ENCODE results near the gene MIER3. TPM values are rescaled to one million over a fixed set of nuclear protein-coding genes. Genes with fewer than 3 reads are reported as not detected.
"Not testable (repeated sequence)": the region's sequence is repeated elsewhere in the genome, so short reads cannot be mapped to it uniquely, and the experiment has no call there.

MIER3 gene
- total RNA-seq, 1 donor from 2014 or later: 43.1 TPM

- H3K27ac Mint-ChIP-seq: no peak overlapping the region
- no peaks in the 10 kb centered on the region for H3K9me3 Mint-ChIP-seq
- no peaks in the 10 kb centered on the region for H3K36me3 Mint-ChIP-seq
- TF ChIP-seq CTCF (conservative IDR thresholded peaks at IDR 0.05): no peak
- no peak overlapping the region for H3K4me3 Mint-ChIP-seq
- H3K27me3 Mint-ChIP-seq: peaks cover 7% of the 10 kb centered on the region
- no peaks in the 10 kb centered on the region for H3K4me1 Mint-ChIP-seq (ENCODE audit: unreplicated experiment)
- DNase-seq (ENCODE audit: extremely low spot score, unreplicated experiment): no peak
Observed at GRCh38 chr5:56981548-56982315, 29.8 kb upstream of the MIER3 start.

- Mint-ChIP-seq H3K4me1 (ENCODE audit: unreplicated experiment) (no peaks in the 10 kb centered on the region), H3K36me3 (no peaks in the 10 kb centered on the region), H3K9me3 (no peaks in the 10 kb centered on the region), H3K27me3 (peaks cover 7% of the 10 kb centered on the region), H3K4me3 (no peak overlapping the region), H3K27ac (no peak overlapping the region)
- TF ChIP-seq CTCF (conservative IDR thresholded peaks at IDR 0.05): no peak
- DNase-seq (ENCODE audit: extremely low spot score, unreplicated experiment): no peak
Observed at GRCh38 chr5:56979968-56980367, 28.0 kb upstream of the MIER3 start.

GRCh38 chr5:56979526-56979925, 27.6 kb upstream of the MIER3 start:
- not testable (repeated sequence) for H3K27ac Mint-ChIP-seq; DNase-seq (ENCODE audit: extremely low spot score, unreplicated experiment); H3K36me3 Mint-ChIP-seq; H3K9me3 Mint-ChIP-seq; H3K4me3 Mint-ChIP-seq; H3K4me1 Mint-ChIP-seq (ENCODE audit: unreplicated experiment); H3K27me3 Mint-ChIP-seq

DNA sequence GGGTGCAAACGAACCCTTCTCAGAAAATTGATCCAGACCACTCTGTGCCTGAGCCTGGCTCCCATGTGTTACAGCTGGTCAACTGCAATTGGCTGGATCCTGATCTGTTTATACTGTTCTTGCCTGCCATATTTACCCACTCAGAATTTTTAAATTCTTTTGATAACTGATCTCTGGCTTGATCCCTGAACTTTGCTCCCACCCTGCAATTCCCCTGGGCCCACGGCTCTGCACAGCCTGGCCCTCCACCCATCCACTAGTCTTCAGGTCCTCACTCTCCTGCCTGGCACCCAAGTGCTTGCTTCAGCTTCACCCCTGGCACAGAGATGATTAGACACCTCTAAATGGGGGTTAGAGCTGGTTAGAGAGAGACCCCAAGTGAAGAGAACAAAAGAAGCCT, 25.9 kb upstream of the MIER3 start:
- Mint-ChIP-seq H3K36me3 (no peaks in the 10 kb centered on the region), H3K27ac (no peak overlapping the region), H3K27me3 (peaks cover 7% of the 10 kb centered on the region), H3K4me3 (no peak overlapping the region), H3K4me1 (ENCODE audit: unreplicated experiment) (no peaks in the 10 kb centered on the region), H3K9me3 (no peaks in the 10 kb centered on the region)
- TF ChIP-seq CTCF (conservative IDR thresholded peaks at IDR 0.05): no peak
- DNase-seq (ENCODE audit: extremely low spot score, unreplicated experiment): no peak

GRCh38 chr5:56977021-56977420, 25.1 kb upstream of the MIER3 start:
- no peak for TF ChIP-seq CTCF (conservative IDR thresholded peaks at IDR 0.05)
- Mint-ChIP-seq H3K27me3 (peaks cover 3% of the 10 kb centered on the region), H3K9me3 (no peaks in the 10 kb centered on the region), H3K4me3 (no peak overlapping the region), H3K27ac (no peak overlapping the region), H3K36me3 (no peaks in the 10 kb centered on the region), H3K4me1 (ENCODE audit: unreplicated experiment) (no peaks in the 10 kb centered on the region)
- DNase-seq (ENCODE audit: extremely low spot score, unreplicated experiment): no peak

GRCh38 chr5:56974241-56974640, 22.3 kb upstream of the MIER3 start:
- Mint-ChIP-seq H3K4me3 (no peak overlapping the region), H3K4me1 (ENCODE audit: unreplicated experiment) (no peaks in the 10 kb centered on the region)

More at GRCh38 chr5:56974241-56974640, 22.3 kb upstream of the MIER3 start:
- no peaks in the 10 kb centered on the region for H3K9me3 Mint-ChIP-seq
- H3K27me3 Mint-ChIP-seq: no peaks in the 10 kb centered on the region
- no peak overlapping the region for H3K27ac Mint-ChIP-seq
- DNase-seq (ENCODE audit: extremely low spot score, unreplicated experiment): no peak
- H3K36me3 Mint-ChIP-seq: no peaks in the 10 kb centered on the region
- TF ChIP-seq CTCF (conservative IDR thresholded peaks at IDR 0.05): no peak

Data from type B pancreatic cell (in vitro differentiated cells).